ENCODE data around the gene EP300. TPM values are rescaled to one million over a fixed set of nuclear protein-coding genes. Genes with fewer than 3 reads are reported as not detected.

EP300 gene
- total and polyA plus RNA-seq, 2 of the 8 experiments (the other 6 are each of a cell fraction or from before 2014, with no cell fraction given) = 39.5 to 109 TPM

DNA sequence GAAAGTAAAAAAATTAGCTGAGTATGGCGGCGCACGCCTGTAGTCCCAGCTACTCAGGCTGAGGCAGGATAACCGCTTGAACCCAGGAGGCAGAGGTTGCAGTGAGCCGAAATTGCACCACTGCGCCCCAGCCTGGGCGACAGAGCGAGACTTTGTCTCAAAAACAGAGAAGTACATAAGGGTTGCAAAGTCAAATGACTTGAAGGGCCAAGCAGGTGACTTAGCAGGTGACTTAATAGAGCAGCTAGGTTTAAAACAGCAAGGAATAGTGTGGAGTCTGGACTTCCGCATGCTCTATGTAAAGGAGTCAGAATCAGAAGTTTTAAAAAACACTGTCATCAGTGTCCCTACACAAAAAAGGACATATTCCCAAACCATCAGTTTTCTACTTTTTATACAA, 31.7 kb downstream of the EP300 start:
- H3K56ac ChIP-seq (replicated peaks; ENCODE audit: insufficient read length, low read depth, low read length) = no peak overlapping the region
- peaks cover 8 to 13% of the 10 kb centered on the region in 2 experiments for H4K20me1 ChIP-seq (replicated peaks in 1 of 2; ENCODE audit: control insufficient read depth in 1 of 2, insufficient read depth in 2 of 2, low read length in 2 of 2)
- H3K27ac ChIP-seq (ENCODE audit: low read depth, low read length) = no peak overlapping the region
- H4K91ac ChIP-seq (replicated peaks; ENCODE audit: insufficient read length, low read length) = no peak overlapping the region
- no peaks in the 10 kb centered on the region for H3K79me1 ChIP-seq (ENCODE audit: low read depth, low read length)
- H3K14ac ChIP-seq (ENCODE audit: insufficient read length) = no peak overlapping the region
- FAIRE-seq = no peak
- no peak for DNase-seq (ENCODE audit: low read depth in 1 of 2, low spot score in 2 of 2)
- H2AFZ ChIP-seq (ENCODE audit: low read length) = no peak overlapping the region
- peaks cover 0 to 74% of the 10 kb centered on the region in 2 experiments; a peak in 3 of 4 replicates for H3K79me2 ChIP-seq (ENCODE audit: control insufficient read depth in 1 of 2, insufficient read depth in 2 of 2, low read length in 2 of 2)
- H3K4me2 ChIP-seq (ENCODE audit: insufficient read depth in 1 of 2, low read depth in 2 of 2, low read length in 2 of 2) = no peak overlapping the region
- H3K27me3 ChIP-seq (replicated peaks in 1 of 4; ENCODE audit: control insufficient read depth in 3 of 4, extremely low read depth in 1 of 4, insufficient read depth in 3 of 4, low read length in 3 of 4) = no peaks in the 10 kb centered on the region
- H3K4ac ChIP-seq (replicated peaks; ENCODE audit: insufficient read length, low read depth, low read length) = no peak overlapping the region
- H3K23ac ChIP-seq (ENCODE audit: insufficient read length) = no peak overlapping the region
- peaks cover 26 to 65% (median 44%) of the 10 kb centered on the region in 4 experiments for H3K36me3 ChIP-seq (ENCODE audit: control insufficient read depth in 2 of 4, insufficient read depth in 4 of 4, low read length in 3 of 4)
- no peak overlapping the region for H2BK12ac ChIP-seq (ENCODE audit: low read depth, low read length)
- H2BK15ac ChIP-seq (ENCODE audit: low read length) = no peak overlapping the region
- no peaks in the 10 kb centered on the region for H3K4me1 ChIP-seq (replicated peaks in 1 of 4; ENCODE audit: control insufficient read depth in 3 of 4, insufficient read depth in 4 of 4, low read length in 3 of 4)
- H2BK120ac ChIP-seq (replicated peaks; ENCODE audit: low read depth, low read length) = no peak overlapping the region
- ChIA-PET POLR2A (ENCODE audit: partially characterized antibody) (interaction anchor here (0.7 kb wide), 1 partner anchor 10 kb away, joined by 3 read pairs; no protein-coding TSS in a partner anchor), CTCF (ENCODE audit: partially characterized antibody) (interaction anchor here (0.6 to 1.7 kb wide), 2 partner anchors 13 to 202 kb away, joined by 3 to 7 read pairs; no protein-coding TSS in a partner anchor)
- H2AK5ac ChIP-seq (ENCODE audit: low read depth, low read length) = no peak overlapping the region
- H3K4me3 ChIP-seq (ENCODE audit: extremely low read depth in 1 of 4, insufficient read depth in 2 of 4, low read depth in 3 of 4, low read length in 4 of 4) = no peak overlapping the region
- no peak overlapping the region for H3K18ac ChIP-seq (ENCODE audit: extremely low read depth, low read length)
- H3K23me2 ChIP-seq (ENCODE audit: low read depth, low read length) = no peaks in the 10 kb centered on the region
- no peak overlapping the region for H2BK20ac ChIP-seq (ENCODE audit: low read length)
- no peak overlapping the region for H4K8ac ChIP-seq (ENCODE audit: extremely low read depth, insufficient read depth, low read length)
- H4K5ac ChIP-seq (ENCODE audit: insufficient read length, low read depth, low read length) = no peak overlapping the region
- H3K9me3 ChIP-seq (ENCODE audit: insufficient read depth in 2 of 2, low read depth in 1 of 2, low read length in 1 of 2) = no peaks in the 10 kb centered on the region
- 94% methylated on average over 9 of the region's 9 CpGs; no CpG with 5 or more reads in 1 of the 2 experiments for WGBS, 2 experiments (ENCODE audit: extremely low coverage in 1 of 2, insufficient coverage in 1 of 2, insufficient read length in 1 of 2, insufficient replicate concordance in 2 of 2, low coverage in 1 of 2, low lambda C conversion rate in 2 of 2, missing lambda C conversion rate in 1 of 2)
- H2BK5ac ChIP-seq (ENCODE audit: low read depth, low read length) = no peak overlapping the region
- H3K9ac ChIP-seq (replicated peaks in 1 of 4; ENCODE audit: extremely low read depth in 1 of 4, low read depth in 3 of 4, low read length in 3 of 4) = no peak overlapping the region
- TF ChIP-seq ZNF274 (IDR thresholded peaks at IDR 0.05; ENCODE audit: borderline replicate concordance, extremely low read depth, low read length) (no peak), HDAC2 (IDR thresholded peaks at IDR 0.05; ENCODE audit: borderline replicate concordance in 1 of 2, low read depth in 2 of 2, low read length in 2 of 2) (no peak), CBX5 (IDR thresholded peaks at IDR 0.05; ENCODE audit: low read depth, low read length) (no peak), TAF1 (IDR thresholded peaks at IDR 0.05; ENCODE audit: low read depth, low read length) (no peak), SIRT6 (IDR thresholded peaks at IDR 0.05; ENCODE audit: low read length) (no peak), RBBP5 (IDR thresholded peaks at IDR 0.05; ENCODE audit: borderline replicate concordance, low read depth, low read length) (no peak), ASH2L (IDR thresholded peaks at IDR 0.05; ENCODE audit: low read length) (no peak), CTBP2 (IDR thresholded peaks at IDR 0.05; ENCODE audit: borderline replicate concordance, insufficient read depth, insufficient read length, low read length) (no peak), EP300 (IDR thresholded peaks at IDR 0.05; ENCODE audit: borderline replicate concordance in 1 of 2, low read depth in 2 of 2, low read length in 2 of 2) (no peak)
- TF ChIP-seq, protein P1, sequence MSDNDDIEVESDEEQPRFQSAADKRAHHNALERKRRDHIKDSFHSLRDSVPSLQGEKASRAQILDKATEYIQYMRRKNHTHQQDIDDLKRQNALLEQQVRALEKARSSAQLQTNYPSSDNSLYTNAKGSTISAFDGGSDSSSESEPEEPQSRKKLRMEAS (IDR thresholded peaks at IDR 0.05) = no peak
- TF ChIP-seq, protein P2, sequence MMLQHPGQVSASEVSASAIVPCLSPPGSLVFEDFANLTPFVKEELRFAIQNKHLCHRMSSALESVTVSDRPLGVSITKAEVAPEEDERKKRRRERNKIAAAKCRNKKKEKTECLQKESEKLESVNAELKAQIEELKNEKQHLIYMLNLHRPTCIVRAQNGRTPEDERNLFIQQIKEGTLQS (IDR thresholded peaks at IDR 0.05; ENCODE audit: insufficient read depth, low read depth, low read length) = no peak
- TF ChIP-seq, protein P3, sequence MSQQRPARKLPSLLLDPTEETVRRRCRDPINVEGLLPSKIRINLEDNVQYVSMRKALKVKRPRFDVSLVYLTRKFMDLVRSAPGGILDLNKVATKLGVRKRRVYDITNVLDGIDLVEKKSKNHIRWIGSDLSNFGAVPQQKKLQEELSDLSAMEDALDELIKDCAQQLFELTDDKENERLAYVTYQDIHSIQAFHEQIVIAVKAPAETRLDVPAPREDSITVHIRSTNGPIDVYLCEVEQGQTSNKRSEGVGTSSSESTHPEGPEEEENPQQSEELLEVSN (IDR thresholded peaks at IDR 0.05) = no peak
